Activated CD4-positive, alpha-beta T cell treated with anti-CD3 and anti-CD28 coated beads, Interleukin-2, Interleukin-6, amounts not matched to agents 100 ng/mL and 50 ng/mL, durations not matched to agents 16 hours and 8 hours (primary cell): Measurements from ENCODE around the gene AJAP1.

ENCODE experiments used
- DNase-seq: peaks from one replicate; pipeline ENCODE4 v3.0.0-alpha.2; 2020

Gene AJAP1

GRCh38 chr1:4778056-4778455, 123.6 kb downstream of the AJAP1 start:
- no peak for DNase-seq

- DNase-seq, result no peak
Measured at GRCh38 chr1:4781646-4782045, 127.2 kb downstream of the AJAP1 start.

DNA sequence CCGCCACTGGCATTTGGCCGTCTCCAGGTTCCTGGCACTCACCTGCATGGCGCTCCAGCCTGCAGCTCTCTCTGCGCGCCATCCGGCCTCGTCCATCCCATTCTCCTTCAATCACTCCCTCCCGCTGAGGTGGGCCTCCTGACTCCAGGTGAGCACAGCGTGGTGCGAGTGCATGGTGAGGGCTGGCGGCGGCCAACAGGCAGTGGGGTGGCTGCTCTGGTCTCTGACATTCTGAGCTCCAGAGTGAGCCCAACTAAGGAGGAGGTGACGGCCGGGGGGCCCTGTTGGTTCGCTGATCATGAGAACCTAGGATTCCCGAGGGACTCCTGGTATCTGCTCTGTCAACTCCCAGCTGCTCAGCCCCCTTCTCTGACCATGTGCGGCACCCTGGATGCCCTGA, 130.4 kb downstream of the AJAP1 start:
- DNase-seq, result no peak

GRCh38 chr1:4786055-4786454, 131.6 kb downstream of the AJAP1 start:
- DNase-seq, result no peak

- DNase-seq, result no peak
Measured at GRCh38 chr1:4787551-4787950, 133.1 kb downstream of the AJAP1 start.

GRCh38 chr1:4792565-4792964, 138.2 kb downstream of the AJAP1 start:
- DNase-seq, result no peak

GRCh38 chr1:4794020-4794780, 139.8 kb downstream of the AJAP1 start:
- DNase-seq, result no peak

- DNase-seq, result no peak
Measured at GRCh38 chr1:4796161-4797015, 142.0 kb downstream of the AJAP1 start.

DNA sequence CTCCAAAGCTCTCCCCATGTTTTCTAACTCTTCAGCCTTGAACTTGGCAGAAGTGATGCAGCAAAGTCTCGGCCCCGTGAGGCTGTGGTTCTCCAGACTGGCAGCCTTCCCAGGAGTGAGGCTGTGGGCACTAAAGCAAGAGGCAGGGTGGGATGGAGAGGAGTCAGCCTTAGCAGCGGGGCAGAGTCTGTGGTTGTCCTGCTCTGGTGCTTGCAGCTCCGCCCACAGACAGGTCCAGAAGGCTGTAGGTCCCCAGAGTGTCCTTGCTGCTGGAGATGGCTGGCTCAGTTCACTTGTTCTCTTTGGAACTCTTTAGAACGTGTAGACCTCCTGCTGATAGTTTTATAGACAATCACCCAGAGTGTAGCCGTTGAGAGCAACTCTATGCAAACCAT, 142.6 kb downstream of the AJAP1 start:
- DNase-seq, result no peak

DNA sequence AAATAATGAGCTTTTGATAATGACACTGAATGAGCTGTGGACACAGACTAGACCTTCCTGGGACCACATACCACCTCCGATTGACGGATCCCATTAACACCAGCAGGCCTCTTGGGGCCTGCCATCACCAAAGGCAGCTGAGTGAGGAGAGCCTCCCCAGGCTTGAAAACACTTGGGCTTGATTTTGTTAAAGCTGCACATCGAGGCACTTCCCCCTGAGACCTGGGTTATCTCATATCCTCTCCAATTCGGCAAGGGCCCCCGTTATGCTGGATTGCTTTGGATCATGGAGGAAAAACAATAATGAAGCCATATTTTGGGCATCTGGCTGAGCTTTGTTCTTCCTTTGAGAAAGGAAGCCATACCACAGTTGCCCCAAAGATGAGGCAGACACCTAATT, 143.0 kb downstream of the AJAP1 start:
- DNase-seq, result no peak

GRCh38 chr1:4801192-4801924, 146.9 kb downstream of the AJAP1 start:
- no peak for DNase-seq

DNA sequence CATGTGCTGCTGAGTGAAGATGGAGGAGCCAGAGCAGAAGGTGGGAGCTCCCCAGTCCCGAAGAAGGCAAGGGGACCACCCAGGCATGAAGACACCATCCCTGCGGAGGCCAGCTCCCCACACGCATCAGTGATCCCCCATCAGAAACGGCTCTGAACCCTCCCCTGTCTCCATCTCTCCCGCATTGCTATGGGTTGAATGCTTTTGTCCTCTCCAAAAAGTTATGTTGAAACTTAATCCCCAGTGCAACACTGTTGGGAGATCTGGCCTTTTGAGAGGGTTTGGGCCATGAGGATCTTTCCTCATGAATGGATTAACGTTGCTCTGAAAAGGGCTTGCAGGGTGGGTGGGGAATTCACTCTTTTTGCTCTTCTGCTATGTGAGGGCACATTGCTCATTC, 147.6 kb downstream of the AJAP1 start:
- DNase-seq, result no peak

DNA sequence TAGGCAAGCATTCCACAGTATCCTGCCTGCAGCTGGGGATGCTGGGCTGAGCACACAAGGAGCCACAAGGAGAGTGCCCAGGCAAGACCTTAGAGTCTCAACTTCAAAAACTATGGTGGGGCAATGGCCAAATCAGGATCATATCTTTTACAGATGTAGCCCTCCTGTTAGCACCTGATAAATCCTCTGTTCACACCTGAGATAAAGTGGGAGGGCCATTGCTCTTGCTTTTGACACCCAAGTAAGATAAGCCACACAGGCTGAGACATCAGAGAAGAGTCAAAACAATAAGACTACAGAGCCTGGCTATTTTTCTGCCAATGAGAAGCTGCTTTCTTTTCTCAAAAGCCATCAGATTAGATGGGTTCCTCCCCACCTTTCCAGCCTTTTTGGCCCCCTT, 148.9 kb downstream of the AJAP1 start:
- no peak for DNase-seq

DNA sequence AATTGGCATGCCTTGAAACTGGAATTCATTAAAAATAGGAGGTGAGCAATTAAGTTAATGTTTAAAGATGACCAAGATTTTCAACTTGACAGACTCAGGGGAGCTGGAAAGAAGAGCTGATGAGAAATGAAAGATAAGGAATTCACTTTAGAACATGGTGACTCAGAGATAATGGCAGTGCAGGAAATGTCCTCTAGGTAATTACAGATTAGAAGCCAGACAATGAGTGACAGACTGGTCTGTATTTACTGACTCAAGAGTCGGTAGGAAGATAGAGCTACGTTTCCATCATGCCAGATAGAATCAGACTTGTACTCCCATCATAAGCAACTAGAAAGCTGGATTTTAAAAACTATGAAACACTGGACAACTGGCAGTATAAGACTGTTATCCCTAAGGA, 151.6 kb downstream of the AJAP1 start:
- no peak for DNase-seq

DNA sequence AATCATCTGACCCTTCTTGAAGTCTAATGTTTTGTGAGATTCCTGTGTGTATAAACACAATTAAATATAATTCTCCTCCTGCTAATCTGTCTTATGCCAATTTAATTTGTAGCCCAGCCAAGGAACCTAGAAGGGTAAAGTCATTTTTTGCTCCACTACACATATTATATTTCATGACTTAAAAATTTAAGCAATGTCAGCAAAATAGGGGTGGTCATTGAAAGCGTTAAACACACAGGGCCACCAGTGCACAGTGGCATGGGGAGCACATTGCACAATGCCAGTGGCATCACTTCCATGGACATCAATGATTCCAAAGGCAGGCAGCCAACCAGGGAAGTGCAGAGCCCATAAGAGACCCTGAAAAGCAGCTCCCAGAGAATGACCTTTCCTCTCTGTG, 166.1 kb downstream of the AJAP1 start:
- DNase-seq, result no peak

DNA sequence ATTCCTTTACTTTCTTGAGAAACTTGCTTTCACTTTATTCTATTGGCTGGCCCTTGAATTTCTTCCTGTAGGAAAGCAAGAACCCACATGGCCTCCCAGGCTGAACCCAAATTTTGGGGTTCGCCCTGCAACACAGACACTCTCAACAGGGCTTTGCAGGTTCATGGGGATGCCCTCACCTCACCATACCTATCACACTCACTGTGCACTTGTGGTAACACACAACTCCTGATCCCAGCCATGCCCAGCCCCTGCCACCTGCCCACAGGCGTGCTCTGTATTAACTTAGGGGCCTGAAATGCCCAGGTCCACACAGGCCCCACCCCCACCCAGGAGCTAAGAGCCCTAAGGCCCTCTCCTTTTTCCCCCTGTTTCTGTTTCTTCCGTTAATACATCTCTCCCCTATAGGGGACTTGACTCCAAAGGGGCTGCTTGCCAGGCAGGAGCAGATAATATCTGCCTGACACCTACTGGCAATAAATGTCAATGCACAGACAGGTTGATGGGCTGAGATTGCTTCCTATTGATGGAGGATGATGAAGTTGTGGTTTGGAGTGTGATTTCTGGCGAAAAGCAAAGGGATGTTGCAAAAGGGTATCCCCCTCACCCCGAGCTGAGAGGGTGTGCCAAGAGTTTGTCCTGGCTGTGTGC, 171.5 kb downstream of the AJAP1 start:
- DNase-seq, result peak; percentile 4

DNA sequence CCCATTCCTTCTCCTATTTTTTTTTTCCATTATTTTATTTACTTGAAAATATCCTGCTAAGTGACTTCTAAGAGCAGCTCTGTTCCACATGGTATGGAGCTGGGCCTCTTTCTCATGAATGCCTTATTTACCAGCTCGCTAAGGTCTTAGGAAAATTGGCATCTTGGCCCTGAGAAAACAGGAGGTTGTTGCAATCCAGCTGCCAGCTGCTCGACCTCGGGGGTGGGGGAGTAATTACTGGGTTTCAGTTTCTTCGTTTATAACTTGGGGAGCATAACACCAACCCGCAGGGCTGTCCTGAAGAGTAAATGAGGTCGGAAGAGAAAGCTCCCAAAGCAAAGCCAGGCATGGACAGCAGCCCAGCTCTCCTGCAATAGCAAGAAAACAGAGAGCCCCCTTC, 176.3 kb downstream of the AJAP1 start:
- DNase-seq, result no peak

DNA sequence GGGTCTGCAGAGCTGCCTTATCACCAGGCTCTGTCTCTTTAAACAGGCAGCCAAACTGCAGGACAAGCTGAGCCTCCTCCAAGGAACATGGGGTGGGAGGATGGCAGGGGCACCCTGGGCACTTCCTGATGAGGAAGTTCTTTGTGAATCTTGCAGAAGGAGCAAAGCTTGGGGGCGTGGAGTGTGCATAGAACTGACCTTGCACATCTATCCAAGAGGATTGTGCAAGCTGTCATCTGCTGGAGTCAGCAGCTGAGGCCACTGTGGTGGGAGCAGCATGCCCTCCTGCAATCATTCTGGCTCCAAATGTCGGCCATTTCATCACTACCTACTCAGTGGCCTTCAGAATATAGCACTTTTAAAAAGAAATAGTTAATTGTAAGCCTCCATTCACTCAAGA, 182.2 kb downstream of the AJAP1 start:
- DNase-seq, result no peak

- DNase-seq, result no peak
Measured at GRCh38 chr1:4837031-4837600, 182.7 kb downstream of the AJAP1 start.

DNA sequence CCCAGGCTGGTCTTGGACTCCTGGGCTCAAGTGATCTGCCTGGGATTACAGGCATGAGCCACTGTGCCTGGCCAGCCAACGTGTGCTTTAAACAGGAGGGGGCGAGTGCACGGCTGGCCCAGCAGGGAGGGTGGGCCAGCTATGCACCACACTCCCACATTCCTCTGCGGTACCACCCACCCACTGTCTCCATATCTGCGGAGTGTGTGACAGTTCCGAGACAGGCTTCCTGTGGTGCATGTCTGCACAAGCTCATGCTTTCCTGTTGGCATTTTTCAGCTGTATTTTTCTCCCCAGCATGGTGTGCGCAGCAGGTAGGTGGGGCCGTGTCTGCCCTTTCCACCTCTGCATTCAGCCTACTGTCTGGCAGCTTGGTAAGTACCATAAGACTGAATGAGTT, 183.3 kb downstream of the AJAP1 start:
- DNase-seq, result no peak

DNA sequence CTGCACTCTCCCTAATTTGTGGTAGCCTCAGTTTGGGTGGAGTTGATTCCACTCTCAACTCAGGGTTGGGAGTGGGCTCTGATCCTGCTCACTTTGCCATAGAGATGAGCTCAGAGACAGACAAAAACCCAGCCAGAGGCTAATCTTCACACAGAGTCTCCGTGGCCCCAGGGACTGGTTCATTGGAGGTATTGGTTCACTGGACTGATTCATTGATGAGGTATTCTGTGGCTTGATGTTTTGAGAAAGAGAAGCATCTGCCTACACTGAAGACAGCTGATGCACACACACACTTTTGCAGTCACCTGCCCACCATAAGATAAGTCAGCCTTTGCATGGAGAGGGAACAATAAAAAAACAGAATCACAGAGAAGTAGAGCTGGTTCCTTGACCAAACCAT, 183.8 kb downstream of the AJAP1 start:
- DNase-seq, result no peak
